KMS-11 (cell line): ENCODE measurements around the gene TOX2.

Experiments
- H2AFZ ChIP-seq: fragments of 200-600 bp; sonication (generic); 2 replicates; pipeline ENCODE4 v1.6.1; 2016; ENCODE audit warnings: antibody characterized with exemption, mixed run types, low read depth
- H3K27ac ChIP-seq: fragments of 200-600 bp; sonication (generic); 2 replicates; pipeline ENCODE4 v1.6.1; 2016; ENCODE audit warnings: mild to moderate bottlenecking, mixed run types
- H3K27me3 ChIP-seq: fragments of 200-600 bp; sonication (generic); 2 replicates; pipeline ENCODE4 v1.6.1; 2017; ENCODE audit warnings: mild to moderate bottlenecking, low read depth, mixed run types, moderate library complexity; ENCODE audit not compliant: insufficient read depth
- H3K36me3 ChIP-seq: fragments of 200-600 bp; sonication (generic); 2 replicates; pipeline ENCODE4 v1.6.1; 2017; ENCODE audit warnings: mild to moderate bottlenecking, mixed run types; ENCODE audit not compliant: insufficient read depth
- H3K4me1 ChIP-seq: fragments of 200-600 bp; sonication (generic); 2 replicates; pipeline ENCODE4 v1.6.1; 2016; ENCODE audit warnings: mild to moderate bottlenecking, low read depth, mixed run types; ENCODE audit not compliant: poor library complexity, severe bottlenecking
- H3K4me2 ChIP-seq: fragments of 200-600 bp; sonication (generic); 2 replicates; pipeline ENCODE4 v1.7.0; 2016; ENCODE audit warnings: mild to moderate bottlenecking, mixed run types
- H3K4me3 ChIP-seq: fragments of 200-600 bp; sonication (generic); IDR thresholded peaks from 2 replicates; pipeline ENCODE4 v1.6.1; 2017; ENCODE audit warnings: low read depth, low read length, mixed read lengths; ENCODE audit not compliant: insufficient read depth
- H3K79me2 ChIP-seq: fragments of 200-600 bp; sonication (generic); 2 replicates; pipeline ENCODE4 v1.6.1; 2016; ENCODE audit warnings: low read depth, mixed run types; ENCODE audit not compliant: insufficient read depth
- H3K9ac ChIP-seq: fragments of 200-600 bp; sonication (generic); 2 replicates; pipeline ENCODE4 v1.6.1; 2016; ENCODE audit warnings: mild to moderate bottlenecking, mixed run types
- H4K20me1 ChIP-seq: fragments of 200-600 bp; sonication (generic); 2 replicates; pipeline ENCODE4 v1.6.1; 2016; ENCODE audit warnings: mild to moderate bottlenecking, mixed run types; ENCODE audit not compliant: insufficient read depth
- TF ChIP-seq, protein P1 (sequence below): fragments of 200-600 bp; sonication (generic); conservative IDR thresholded peaks from 2 replicates; pipeline ENCODE4 v1.6.1; 2017; ENCODE audit warnings: low read depth, mild to moderate bottlenecking, antibody characterized with exemption, low read length, moderate library complexity, mixed read lengths

The TOX2 gene

DNA sequence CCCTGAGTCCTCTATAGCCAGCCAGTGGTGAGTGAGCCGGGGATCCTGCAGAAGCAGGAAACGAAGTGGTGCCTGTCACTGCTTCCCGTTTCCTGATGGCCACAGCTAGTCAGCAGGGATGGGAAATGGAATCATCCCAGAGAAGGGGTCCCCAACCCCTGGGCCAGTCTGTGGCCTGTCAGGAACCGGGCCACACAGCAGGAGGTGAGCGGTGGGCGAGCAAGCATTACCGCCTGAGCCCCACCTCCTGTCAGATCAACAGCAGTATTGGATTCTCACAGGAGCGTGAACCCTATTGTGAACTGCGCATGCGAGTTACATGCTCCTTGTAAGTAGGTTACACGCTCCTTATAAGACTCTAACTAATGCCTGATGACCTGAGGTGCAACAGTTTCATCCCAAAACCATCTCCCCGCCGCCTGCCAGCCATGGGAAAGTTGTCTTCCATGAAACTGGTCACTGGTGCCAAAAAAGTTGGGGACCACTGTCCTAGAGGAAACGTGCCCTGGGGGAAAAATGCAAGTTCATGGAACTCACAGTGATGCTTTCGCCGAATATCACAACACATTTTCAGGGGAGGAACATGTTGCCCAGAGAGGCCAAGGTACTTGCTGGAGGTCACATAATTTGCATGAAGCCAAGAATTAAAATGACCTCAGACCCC lies 158.5 kb downstream of the TOX2 start:
- TF ChIP-seq, protein P1, sequence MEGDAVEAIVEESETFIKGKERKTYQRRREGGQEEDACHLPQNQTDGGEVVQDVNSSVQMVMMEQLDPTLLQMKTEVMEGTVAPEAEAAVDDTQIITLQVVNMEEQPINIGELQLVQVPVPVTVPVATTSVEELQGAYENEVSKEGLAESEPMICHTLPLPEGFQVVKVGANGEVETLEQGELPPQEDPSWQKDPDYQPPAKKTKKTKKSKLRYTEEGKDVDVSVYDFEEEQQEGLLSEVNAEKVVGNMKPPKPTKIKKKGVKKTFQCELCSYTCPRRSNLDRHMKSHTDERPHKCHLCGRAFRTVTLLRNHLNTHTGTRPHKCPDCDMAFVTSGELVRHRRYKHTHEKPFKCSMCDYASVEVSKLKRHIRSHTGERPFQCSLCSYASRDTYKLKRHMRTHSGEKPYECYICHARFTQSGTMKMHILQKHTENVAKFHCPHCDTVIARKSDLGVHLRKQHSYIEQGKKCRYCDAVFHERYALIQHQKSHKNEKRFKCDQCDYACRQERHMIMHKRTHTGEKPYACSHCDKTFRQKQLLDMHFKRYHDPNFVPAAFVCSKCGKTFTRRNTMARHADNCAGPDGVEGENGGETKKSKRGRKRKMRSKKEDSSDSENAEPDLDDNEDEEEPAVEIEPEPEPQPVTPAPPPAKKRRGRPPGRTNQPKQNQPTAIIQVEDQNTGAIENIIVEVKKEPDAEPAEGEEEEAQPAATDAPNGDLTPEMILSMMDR = no peak
- H3K4me1 ChIP-seq = peaks cover 54% of the 10 kb centered on the region
- no peaks in the 10 kb centered on the region for H3K36me3 ChIP-seq
- H3K27ac ChIP-seq = no peak overlapping the region
- H3K27me3 ChIP-seq = no peaks in the 10 kb centered on the region
- H3K4me2 ChIP-seq = no peak overlapping the region
- no peaks in the 10 kb centered on the region for H3K79me2 ChIP-seq
- H3K4me3 ChIP-seq = no peak overlapping the region
- H2AFZ ChIP-seq = no peak overlapping the region
- H3K9ac ChIP-seq = no peak overlapping the region
- no peaks in the 10 kb centered on the region for H4K20me1 ChIP-seq

DNA sequence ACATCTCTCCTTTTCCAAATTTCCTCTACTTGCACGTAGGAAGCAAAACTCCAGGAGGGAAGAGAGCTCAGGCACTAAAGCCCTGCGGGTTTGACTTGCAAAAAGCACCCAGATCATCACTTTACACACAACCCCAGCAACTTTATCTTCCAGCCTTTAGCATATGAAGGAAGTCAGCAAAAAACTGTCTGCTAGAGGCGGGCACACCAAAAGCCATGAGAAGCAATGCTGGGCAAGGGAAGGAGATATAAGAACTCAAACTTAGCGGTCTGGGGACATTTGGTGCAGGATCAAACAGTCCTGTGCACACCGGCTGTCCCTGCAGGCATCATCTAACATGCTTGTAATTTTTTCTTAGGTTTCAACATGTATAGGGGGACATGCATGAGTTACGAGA lies 159.0 kb downstream of the TOX2 start:
- H4K20me1 ChIP-seq = no peaks in the 10 kb centered on the region
- H3K27me3 ChIP-seq = no peaks in the 10 kb centered on the region
- H3K4me1 ChIP-seq = peaks cover 56% of the 10 kb centered on the region
- H3K36me3 ChIP-seq = no peaks in the 10 kb centered on the region
- no peak overlapping the region for H3K4me3 ChIP-seq
- H3K4me2 ChIP-seq = no peak overlapping the region
- no peak overlapping the region for H3K27ac ChIP-seq
- no peak overlapping the region for H3K9ac ChIP-seq
- no peak overlapping the region for H2AFZ ChIP-seq
- H3K79me2 ChIP-seq = no peaks in the 10 kb centered on the region
- TF ChIP-seq, protein P1 = no peak

DNA sequence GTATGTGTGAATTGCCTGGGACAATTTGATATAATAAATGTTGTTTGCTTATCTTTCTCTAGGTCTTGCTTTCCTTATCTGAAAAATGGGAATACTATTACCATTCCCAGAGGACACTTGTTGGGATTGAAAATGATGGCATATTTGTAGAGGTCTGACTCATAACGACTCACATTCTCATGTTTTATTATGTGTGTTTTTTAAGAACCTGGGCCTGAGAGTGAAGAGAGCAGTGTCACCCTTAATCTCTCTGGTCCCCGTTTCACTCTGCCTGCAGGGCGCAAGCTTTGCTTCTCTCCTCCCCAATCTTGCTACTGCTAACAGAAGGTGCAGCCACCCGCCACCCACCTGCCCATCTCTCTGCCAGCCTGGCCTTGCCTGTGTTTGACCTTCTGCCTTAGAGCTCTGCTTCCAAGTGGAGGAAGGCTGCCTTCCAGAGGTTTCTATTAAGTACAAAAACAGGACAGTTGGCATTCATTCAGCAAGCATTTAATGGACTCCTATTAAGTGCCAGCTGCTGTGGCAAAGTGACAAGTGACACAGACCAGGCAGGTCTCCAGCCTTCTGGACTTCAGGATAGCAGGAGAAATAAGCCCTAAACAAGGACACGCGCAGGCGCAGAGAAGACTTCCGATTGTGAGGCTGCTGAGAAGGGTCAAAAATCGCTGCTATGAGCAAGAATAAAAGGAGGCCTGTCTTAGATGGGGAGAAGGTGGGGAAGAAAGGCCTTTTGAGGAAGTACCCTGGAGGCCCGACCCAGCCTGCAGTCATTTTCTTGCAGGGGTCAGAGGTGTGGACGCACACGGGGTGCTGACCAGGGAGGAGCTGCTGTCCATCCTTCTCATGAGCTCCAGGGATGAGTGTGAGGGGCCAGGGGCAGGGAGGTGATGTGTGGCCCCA lies 159.8 kb downstream of the TOX2 start:
- Histone ChIP-seq H3K4me3 (no peak overlapping the region), H3K27ac (no peak overlapping the region), H3K27me3 (no peaks in the 10 kb centered on the region), H3K9ac (no peak overlapping the region), H3K36me3 (no peaks in the 10 kb centered on the region), H3K79me2 (no peaks in the 10 kb centered on the region), H3K4me1 (peaks cover 59% of the 10 kb centered on the region), H3K4me2 (no peak overlapping the region), H4K20me1 (no peaks in the 10 kb centered on the region), H2AFZ (no peak overlapping the region)
- TF ChIP-seq, protein P1 = no peak

DNA sequence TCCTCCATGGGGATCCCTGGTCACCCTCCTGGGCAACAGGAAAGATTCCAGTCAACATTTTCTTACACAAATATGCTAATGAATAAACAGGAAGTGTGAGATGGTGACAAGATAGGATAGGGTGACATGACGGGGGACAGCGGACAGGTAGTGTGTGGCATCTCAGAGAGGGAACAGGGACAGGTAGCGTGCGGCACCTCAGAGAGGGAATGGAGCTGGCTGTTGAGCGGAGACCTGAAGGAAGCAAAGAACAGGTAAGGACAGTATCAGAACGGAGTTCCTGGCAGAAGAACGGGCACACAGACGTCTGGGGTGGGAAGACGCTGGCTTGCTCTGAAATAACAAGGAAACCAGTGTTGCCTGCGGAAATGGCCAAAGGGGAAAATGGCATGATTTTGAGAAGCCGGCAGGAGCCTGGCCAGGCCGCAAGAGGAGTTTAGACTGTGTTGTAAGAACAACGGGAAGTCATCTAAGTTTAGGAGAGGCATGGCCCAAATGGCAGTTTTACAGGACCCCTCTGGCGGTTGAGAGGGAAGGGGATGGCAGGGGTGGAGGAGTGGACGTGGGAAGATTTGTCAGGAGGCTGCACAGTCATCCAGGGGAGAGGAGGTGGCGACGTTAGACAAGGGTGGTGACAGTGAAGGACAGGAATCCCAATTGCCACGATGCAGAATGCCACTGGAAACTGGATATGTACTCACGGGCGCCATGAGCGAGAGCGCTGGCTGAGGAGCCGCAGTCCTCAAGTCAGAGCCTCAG lies 160.7 kb downstream of the TOX2 start:
- Histone ChIP-seq H4K20me1 (no peaks in the 10 kb centered on the region), H3K27me3 (no peaks in the 10 kb centered on the region), H3K9ac (no peak overlapping the region), H3K79me2 (no peaks in the 10 kb centered on the region), H3K36me3 (no peaks in the 10 kb centered on the region), H3K4me3 (no peak overlapping the region), H3K4me1 (peaks cover 59% of the 10 kb centered on the region), H3K4me2 (no peak overlapping the region), H2AFZ (no peak overlapping the region), H3K27ac (no peak overlapping the region)
- TF ChIP-seq, protein P1 = no peak
